Measurements from ENCODE around the gene PSMA8.

DNA sequence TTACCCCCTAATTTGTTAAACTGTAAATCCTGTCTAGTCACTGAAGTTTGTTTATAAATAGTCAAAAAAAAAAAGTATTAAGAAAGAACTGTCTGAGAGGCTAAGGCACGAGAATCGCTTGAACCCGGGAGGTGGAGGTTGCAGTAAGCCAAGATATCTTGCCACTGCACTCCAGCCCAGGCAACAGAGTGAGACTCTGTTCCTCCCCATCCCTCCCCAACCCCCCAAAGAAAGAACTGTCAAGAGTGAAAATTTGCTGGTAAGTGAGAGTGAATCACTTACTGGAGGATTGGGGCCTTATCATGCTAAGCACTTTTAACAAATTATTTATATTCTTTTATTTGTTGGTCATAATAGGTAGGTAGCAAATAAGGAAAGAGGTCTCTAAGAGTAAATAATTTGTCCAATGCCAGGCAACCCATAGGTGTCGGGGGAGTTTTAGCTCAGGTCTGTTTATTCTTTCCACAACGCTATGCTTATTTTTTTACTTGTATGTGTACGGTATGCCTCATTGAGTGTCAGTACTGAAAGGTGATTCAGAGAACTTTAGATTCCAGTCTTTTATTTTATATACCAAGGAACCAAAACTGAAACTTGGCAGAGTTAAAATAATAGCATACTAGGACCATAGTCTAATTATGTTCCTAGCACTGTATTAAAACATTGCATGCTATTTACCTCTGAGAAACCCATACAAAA is 95.0 kb downstream of the PSMA8 start:
- TF ChIP-seq POLR2A (IDR thresholded peaks at IDR 0.05) (no peak), CTCF (IDR thresholded peaks at IDR 0.05) (no peak)

All from body of pancreas (tissue), 4 donors.